ENCODE measurements around the gene KCTD3.

Gene KCTD3

DNA sequence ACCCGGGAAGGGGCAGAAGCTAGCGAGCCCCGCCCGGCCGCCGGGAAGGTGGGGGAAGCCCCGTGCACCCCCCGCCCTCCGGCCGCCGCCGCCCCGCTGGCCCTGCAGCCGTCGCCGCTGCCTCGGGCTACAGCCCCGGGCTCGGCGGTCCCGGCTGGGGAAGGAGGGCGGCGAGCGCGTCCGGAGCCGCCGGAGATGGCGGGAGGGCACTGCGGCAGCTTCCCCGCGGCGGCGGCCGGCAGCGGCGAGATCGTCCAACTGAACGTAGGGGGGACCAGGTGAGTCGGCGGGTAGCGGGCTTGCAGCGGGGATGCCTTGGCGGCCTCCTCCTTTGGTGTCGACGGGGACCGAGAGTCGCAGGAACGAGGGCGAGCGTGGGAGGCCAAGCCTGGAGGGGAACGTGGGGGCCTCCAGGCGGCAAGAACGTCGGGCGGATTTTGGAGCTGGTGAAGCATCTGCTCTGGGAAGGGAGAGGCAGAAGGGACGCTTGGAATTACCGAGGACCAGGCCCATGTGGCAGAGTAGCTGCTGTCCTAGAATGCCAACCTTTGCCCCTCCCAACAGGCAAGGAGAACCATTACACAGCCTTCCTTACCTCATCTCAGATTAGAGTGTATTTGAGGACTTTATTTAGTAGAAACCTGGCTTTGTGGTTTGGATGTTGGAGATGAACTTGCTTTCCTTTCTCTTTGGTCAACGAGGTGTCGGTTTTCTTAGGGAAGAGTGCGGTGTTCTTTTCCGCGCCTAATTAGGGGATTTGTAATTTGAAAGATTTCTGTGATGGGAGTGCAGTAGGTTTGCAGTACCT, 591 bp downstream of the KCTD3 start (continued):
- TF ChIP-seq ZNF544 (tag by site-specific recombination; IDR thresholded peaks at IDR 0.05): no peak
- TF ChIP-seq, protein P1, sequence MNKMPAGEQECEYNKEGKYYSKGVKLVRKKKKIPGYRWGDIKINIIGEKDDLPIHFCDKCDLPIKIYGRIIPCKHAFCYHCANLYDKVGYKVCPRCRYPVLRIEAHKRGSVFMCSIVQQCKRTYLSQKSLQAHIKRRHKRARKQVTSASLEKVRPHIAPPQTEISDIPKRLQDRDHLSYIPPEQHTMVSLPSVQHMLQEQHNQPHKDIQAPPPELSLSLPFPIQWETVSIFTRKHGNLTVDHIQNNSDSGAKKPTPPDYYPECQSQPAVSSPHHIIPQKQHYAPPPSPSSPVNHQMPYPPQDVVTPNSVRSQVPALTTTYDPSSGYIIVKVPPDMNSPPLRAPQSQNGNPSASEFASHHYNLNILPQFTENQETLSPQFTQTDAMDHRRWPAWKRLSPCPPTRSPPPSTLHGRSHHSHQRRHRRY (tag by site-specific recombination; IDR thresholded peaks at IDR 0.05): no peak
- TF ChIP-seq SP3 (tag by site-specific recombination; IDR thresholded peaks at IDR 0.05): no peak
- TF ChIP-seq, protein P2, sequence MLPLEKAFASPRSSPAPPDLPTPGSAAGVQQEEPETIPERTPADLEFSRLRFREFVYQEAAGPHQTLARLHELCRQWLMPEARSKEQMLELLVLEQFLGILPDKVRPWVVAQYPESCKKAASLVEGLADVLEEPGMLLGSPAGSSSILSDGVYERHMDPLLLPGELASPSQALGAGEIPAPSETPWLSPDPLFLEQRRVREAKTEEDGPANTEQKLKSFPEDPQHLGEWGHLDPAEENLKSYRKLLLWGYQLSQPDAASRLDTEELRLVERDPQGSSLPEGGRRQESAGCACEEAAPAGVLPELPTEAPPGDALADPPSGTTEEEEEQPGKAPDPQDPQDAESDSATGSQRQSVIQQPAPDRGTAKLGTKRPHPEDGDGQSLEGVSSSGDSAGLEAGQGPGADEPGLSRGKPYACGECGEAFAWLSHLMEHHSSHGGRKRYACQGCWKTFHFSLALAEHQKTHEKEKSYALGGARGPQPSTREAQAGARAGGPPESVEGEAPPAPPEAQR (tag by site-specific recombination; IDR thresholded peaks at IDR 0.05): no peak
- TF ChIP-seq ZNF174 (tag by site-specific recombination; IDR thresholded peaks at IDR 0.05): no peak
- TF ChIP-seq, protein P3, sequence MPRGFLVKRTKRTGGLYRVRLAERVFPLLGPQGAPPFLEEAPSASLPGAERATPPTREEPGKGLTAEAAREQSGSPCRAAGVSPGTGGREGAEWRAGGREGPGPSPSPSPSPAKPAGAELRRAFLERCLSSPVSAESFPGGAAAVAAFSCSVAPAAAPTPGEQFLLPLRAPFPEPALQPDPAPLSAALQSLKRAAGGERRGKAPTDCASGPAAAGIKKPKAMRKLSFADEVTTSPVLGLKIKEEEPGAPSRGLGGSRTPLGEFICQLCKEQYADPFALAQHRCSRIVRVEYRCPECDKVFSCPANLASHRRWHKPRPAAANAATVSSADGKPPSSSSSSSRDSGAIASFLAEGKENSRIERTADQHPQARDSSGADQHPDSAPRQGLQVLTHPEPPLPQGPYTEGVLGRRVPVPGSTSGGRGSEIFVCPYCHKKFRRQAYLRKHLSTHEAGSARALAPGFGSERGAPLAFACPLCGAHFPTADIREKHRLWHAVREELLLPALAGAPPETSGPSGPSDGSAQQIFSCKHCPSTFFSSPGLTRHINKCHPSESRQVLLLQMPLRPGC (tag by site-specific recombination; IDR thresholded peaks at IDR 0.05): peak; percentile 54; the same call in 1 of the 2 replicates
- TF ChIP-seq, protein P4, sequence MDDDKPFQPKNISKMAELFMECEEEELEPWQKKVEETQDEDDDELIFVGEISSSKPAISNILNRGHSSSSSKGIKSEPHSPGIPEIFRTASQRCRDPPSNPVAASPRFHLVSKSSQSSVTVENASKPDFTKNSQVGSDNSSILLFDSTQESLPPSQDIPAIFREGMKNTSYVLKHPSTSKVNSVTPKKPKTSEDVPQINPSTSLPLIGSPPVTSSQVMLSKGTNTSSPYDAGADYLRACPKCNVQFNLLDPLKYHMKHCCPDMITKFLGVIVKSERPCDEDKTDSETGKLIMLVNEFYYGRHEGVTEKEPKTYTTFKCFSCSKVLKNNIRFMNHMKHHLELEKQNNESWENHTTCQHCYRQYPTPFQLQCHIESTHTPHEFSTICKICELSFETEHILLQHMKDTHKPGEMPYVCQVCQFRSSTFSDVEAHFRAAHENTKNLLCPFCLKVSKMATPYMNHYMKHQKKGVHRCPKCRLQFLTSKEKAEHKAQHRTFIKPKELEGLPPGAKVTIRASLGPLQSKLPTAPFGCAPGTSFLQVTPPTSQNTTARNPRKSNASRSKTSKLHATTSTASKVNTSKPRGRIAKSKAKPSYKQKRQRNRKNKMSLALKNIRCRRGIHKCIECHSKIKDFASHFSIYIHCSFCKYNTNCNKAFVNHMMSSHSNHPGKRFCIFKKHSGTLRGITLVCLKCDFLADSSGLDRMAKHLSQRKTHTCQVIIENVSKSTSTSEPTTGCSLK (tag by site-specific recombination; IDR thresholded peaks at IDR 0.05): no peak
- TF ChIP-seq, protein P5, sequence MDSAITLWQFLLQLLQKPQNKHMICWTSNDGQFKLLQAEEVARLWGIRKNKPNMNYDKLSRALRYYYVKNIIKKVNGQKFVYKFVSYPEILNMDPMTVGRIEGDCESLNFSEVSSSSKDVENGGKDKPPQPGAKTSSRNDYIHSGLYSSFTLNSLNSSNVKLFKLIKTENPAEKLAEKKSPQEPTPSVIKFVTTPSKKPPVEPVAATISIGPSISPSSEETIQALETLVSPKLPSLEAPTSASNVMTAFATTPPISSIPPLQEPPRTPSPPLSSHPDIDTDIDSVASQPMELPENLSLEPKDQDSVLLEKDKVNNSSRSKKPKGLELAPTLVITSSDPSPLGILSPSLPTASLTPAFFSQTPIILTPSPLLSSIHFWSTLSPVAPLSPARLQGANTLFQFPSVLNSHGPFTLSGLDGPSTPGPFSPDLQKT (IDR thresholded peaks at IDR 0.05; ENCODE audit: borderline replicate concordance, low read depth, low read length): no peak
- TF ChIP-seq ZNF133 (tag by site-specific recombination; IDR thresholded peaks at IDR 0.05): no peak
- TF ChIP-seq ZNF596 (tag by site-specific recombination; IDR thresholded peaks at IDR 0.05): no peak
- TF ChIP-seq, protein P6, sequence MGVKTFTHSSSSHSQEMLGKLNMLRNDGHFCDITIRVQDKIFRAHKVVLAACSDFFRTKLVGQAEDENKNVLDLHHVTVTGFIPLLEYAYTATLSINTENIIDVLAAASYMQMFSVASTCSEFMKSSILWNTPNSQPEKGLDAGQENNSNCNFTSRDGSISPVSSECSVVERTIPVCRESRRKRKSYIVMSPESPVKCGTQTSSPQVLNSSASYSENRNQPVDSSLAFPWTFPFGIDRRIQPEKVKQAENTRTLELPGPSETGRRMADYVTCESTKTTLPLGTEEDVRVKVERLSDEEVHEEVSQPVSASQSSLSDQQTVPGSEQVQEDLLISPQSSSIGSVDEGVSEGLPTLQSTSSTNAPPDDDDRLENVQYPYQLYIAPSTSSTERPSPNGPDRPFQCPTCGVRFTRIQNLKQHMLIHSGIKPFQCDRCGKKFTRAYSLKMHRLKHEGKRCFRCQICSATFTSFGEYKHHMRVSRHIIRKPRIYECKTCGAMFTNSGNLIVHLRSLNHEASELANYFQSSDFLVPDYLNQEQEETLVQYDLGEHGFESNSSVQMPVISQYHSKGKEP (tag by site-specific recombination; IDR thresholded peaks at IDR 0.05): 0 out of 2 replicates have a peak, but pooled peaks have one; percentile 10
- TF ChIP-seq ZNF391 (tag by site-specific recombination; IDR thresholded peaks at IDR 0.05; ENCODE audit: borderline replicate concordance, low read depth): no peak
- TF ChIP-seq ZNF266 (tag by site-specific recombination; IDR thresholded peaks at IDR 0.05; ENCODE audit: low read depth): no peak
- TF ChIP-seq GLIS1 (tag by site-specific recombination; IDR thresholded peaks at IDR 0.05): peak; percentile 34
- TF ChIP-seq ZNF311 (tag by site-specific recombination; IDR thresholded peaks at IDR 0.05; ENCODE audit: borderline replicate concordance): no peak
- peak; percentile 86; the same call in 1 of the 2 replicates for TF ChIP-seq GLI4 (tag by site-specific recombination; IDR thresholded peaks at IDR 0.05)
- TF ChIP-seq ZBTB17 (tag by site-specific recombination; IDR thresholded peaks at IDR 0.05): peak; percentile 85
- no peak for TF ChIP-seq ZNF248 (tag by site-specific recombination; IDR thresholded peaks at IDR 0.05)
- no peak for TF ChIP-seq SALL2 (tag by site-specific recombination; IDR thresholded peaks at IDR 0.05; ENCODE audit: borderline replicate concordance)
- no peak for TF ChIP-seq ZNF274 (IDR thresholded peaks at IDR 0.05; ENCODE audit: low read length)
- TF ChIP-seq ZNF274 (tag by site-specific recombination; IDR thresholded peaks at IDR 0.05; ENCODE audit: borderline replicate concordance): no peak
- TF ChIP-seq GLIS2 (tag by site-specific recombination; IDR thresholded peaks at IDR 0.05): peak; percentile 98
- TF ChIP-seq SP7 (tag by site-specific recombination; IDR thresholded peaks at IDR 0.05): peak; percentile 41; the same call in 1 of the 2 replicates
- TF ChIP-seq, protein P7, sequence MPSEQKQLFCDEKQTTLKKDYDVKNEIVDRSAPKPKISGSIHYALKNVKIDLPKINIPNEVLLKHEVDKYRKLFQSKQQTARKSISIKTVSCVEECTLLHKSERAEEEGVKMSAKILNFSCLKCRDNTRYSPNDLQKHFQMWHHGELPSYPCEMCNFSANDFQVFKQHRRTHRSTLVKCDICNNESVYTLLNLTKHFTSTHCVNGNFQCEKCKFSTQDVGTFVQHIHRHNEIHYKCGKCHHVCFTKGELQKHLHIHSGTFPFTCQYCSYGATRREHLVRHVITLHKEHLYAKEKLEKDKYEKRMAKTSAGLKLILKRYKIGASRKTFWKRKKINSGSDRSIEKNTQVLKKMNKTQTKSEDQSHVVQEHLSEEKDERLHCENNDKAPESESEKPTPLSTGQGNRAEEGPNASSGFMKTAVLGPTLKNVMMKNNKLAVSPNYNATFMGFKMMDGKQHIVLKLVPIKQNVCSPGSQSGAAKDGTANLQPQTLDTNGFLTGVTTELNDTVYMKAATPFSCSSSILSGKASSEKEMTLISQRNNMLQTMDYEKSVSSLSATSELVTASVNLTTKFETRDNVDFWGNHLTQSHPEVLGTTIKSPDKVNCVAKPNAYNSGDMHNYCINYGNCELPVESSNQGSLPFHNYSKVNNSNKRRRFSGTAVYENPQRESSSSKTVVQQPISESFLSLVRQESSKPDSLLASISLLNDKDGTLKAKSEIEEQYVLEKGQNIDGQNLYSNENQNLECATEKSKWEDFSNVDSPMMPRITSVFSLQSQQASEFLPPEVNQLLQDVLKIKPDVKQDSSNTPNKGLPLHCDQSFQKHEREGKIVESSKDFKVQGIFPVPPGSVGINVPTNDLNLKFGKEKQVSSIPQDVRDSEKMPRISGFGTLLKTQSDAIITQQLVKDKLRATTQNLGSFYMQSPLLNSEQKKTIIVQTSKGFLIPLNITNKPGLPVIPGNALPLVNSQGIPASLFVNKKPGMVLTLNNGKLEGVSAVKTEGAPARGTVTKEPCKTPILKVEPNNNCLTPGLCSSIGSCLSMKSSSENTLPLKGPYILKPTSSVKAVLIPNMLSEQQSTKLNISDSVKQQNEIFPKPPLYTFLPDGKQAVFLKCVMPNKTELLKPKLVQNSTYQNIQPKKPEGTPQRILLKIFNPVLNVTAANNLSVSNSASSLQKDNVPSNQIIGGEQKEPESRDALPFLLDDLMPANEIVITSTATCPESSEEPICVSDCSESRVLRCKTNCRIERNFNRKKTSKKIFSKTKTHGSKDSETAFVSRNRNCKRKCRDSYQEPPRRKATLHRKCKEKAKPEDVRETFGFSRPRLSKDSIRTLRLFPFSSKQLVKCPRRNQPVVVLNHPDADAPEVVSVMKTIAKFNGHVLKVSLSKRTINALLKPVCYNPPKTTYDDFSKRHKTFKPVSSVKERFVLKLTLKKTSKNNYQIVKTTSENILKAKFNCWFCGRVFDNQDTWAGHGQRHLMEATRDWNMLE (tag by site-specific recombination; conservative IDR thresholded peaks at IDR 0.05; ENCODE audit: low read depth): no peak
- TF ChIP-seq ZNF423 (tag by site-specific recombination; IDR thresholded peaks at IDR 0.05): no peak
